HUES48 (cell line): ENCODE results near the gene PLEKHA3.
"Not testable (repeated sequence)": the region's sequence is repeated elsewhere in the genome, so short reads cannot be mapped to it uniquely, and the experiment has no call there.

ENCODE experiments used
- H3K27ac ChIP-seq: one replicate; pipeline ENCODE4 v1.7.0; 2013; ENCODE audit warnings: low read depth, low read length, inconsistent platforms
- H3K27me3 ChIP-seq: 2 replicates; pipeline ENCODE4 v1.6.1; 2013; ENCODE audit warnings: mild to moderate bottlenecking, low read length; ENCODE audit not compliant: control insufficient read depth, insufficient read depth
- H3K36me3 ChIP-seq: 2 replicates; pipeline ENCODE4 v1.6.1; 2013; ENCODE audit warnings: low read length; ENCODE audit not compliant: control insufficient read depth, insufficient read depth
- H3K4me1 ChIP-seq: 2 replicates; pipeline ENCODE4 v1.6.1; 2013; ENCODE audit warnings: mild to moderate bottlenecking, low read length; ENCODE audit not compliant: control insufficient read depth, insufficient read depth
- H3K4me3 ChIP-seq: 2 replicates; pipeline ENCODE4 v1.5.1; 2013; ENCODE audit warnings: mild to moderate bottlenecking, low read depth, low read length
- H3K9ac ChIP-seq: 2 replicates; pipeline ENCODE4 v1.6.1; 2013; ENCODE audit warnings: mild to moderate bottlenecking, low read depth, low read length, moderate library complexity
- H3K9me3 ChIP-seq: 2 replicates; pipeline ENCODE4 v1.6.1; 2013; ENCODE audit warnings: low read length; ENCODE audit not compliant: control insufficient read depth, insufficient read depth

The PLEKHA3 gene

GRCh38 chr2:178525460-178525859 is 45.2 kb downstream of the PLEKHA3 start:
- not testable (repeated sequence) for H3K4me1 ChIP-seq, H3K27ac ChIP-seq, H3K9ac ChIP-seq, H3K4me3 ChIP-seq, H3K9me3 ChIP-seq, H3K27me3 ChIP-seq, H3K36me3 ChIP-seq

- Histone ChIP-seq H3K9me3 (no peaks in the 10 kb centered on the region), H3K27me3 (no peaks in the 10 kb centered on the region), H3K4me3 (no peak overlapping the region), H3K4me1 (no peaks in the 10 kb centered on the region), H3K27ac (no peak overlapping the region), H3K9ac (no peak overlapping the region), H3K36me3 (0 out of 2 replicates have a peak, but pooled peaks cover 7% of the 10 kb centered on the region)
Measured at GRCh38 chr2:178526256-178526655, 46.0 kb downstream of the PLEKHA3 start.

- no peak overlapping the region for H3K27ac ChIP-seq
- H3K4me1 ChIP-seq, result no peaks in the 10 kb centered on the region
- no peak overlapping the region for H3K4me3 ChIP-seq
- H3K9ac ChIP-seq, result no peak overlapping the region
- H3K36me3 ChIP-seq, result peaks cover 20% of the 10 kb centered on the region
- no peaks in the 10 kb centered on the region for H3K27me3 ChIP-seq
- H3K9me3 ChIP-seq, result no peaks in the 10 kb centered on the region
Measured at GRCh38 chr2:178527592-178527991, 47.3 kb downstream of the PLEKHA3 start.

GRCh38 chr2:178528647-178529046 is 48.4 kb downstream of the PLEKHA3 start:
- Histone ChIP-seq H3K4me1 (no peaks in the 10 kb centered on the region), H3K36me3 (peaks cover 28% of the 10 kb centered on the region), H3K27me3 (no peaks in the 10 kb centered on the region), H3K9ac (no peak overlapping the region), H3K27ac (no peak overlapping the region), H3K9me3 (no peaks in the 10 kb centered on the region), H3K4me3 (no peak overlapping the region)

- Histone ChIP-seq H3K4me1 (no peaks in the 10 kb centered on the region), H3K27ac (no peak overlapping the region), H3K9me3 (no peaks in the 10 kb centered on the region), H3K4me3 (no peak overlapping the region), H3K9ac (no peak overlapping the region), H3K36me3 (peaks cover 34% of the 10 kb centered on the region), H3K27me3 (no peaks in the 10 kb centered on the region)
Measured at GRCh38 chr2:178529194-178529593, 48.9 kb downstream of the PLEKHA3 start.

GRCh38 chr2:178530131-178530530 is 49.9 kb downstream of the PLEKHA3 start:
- H3K27me3 ChIP-seq, result no peaks in the 10 kb centered on the region
- H3K27ac ChIP-seq, result no peak overlapping the region
- H3K4me3 ChIP-seq, result no peak overlapping the region
- no peaks in the 10 kb centered on the region for H3K4me1 ChIP-seq
- peaks cover 42% of the 10 kb centered on the region for H3K36me3 ChIP-seq
- H3K9ac ChIP-seq, result no peak overlapping the region
- H3K9me3 ChIP-seq, result no peaks in the 10 kb centered on the region

- Histone ChIP-seq H3K36me3 (peaks cover 47% of the 10 kb centered on the region), H3K4me1 (no peaks in the 10 kb centered on the region), H3K4me3 (no peak overlapping the region), H3K27me3 (no peaks in the 10 kb centered on the region), H3K9ac (no peak overlapping the region), H3K27ac (no peak overlapping the region), H3K9me3 (no peaks in the 10 kb centered on the region)
Measured at GRCh38 chr2:178530625-178531142, 50.4 kb downstream of the PLEKHA3 start.

- Histone ChIP-seq H3K4me3 (no peak overlapping the region), H3K27me3 (no peaks in the 10 kb centered on the region), H3K27ac (no peak overlapping the region), H3K4me1 (no peaks in the 10 kb centered on the region), H3K9me3 (no peaks in the 10 kb centered on the region), H3K36me3 (peaks cover 52% of the 10 kb centered on the region), H3K9ac (no peak overlapping the region)
Measured at GRCh38 chr2:178531168-178531567, 50.9 kb downstream of the PLEKHA3 start.

GRCh38 chr2:178536037-178536436 is 55.8 kb downstream of the PLEKHA3 start:
- Histone ChIP-seq H3K9ac (no peak overlapping the region), H3K27me3 (no peaks in the 10 kb centered on the region), H3K9me3 (no peaks in the 10 kb centered on the region), H3K27ac (no peak overlapping the region), H3K4me1 (no peaks in the 10 kb centered on the region), H3K36me3 (peaks cover 74% of the 10 kb centered on the region), H3K4me3 (no peak overlapping the region)

GRCh38 chr2:178542161-178542560 is 61.9 kb downstream of the PLEKHA3 start:
- H3K36me3 ChIP-seq, result peaks cover 76% of the 10 kb centered on the region
- no peak overlapping the region for H3K4me3 ChIP-seq
- H3K4me1 ChIP-seq, result no peaks in the 10 kb centered on the region

GRCh38 chr2:178542569-178542968 is 62.3 kb downstream of the PLEKHA3 start:
- Histone ChIP-seq H3K9me3 (no peaks in the 10 kb centered on the region), H3K4me3 (no peak overlapping the region), H3K27me3 (no peaks in the 10 kb centered on the region), H3K4me1 (no peaks in the 10 kb centered on the region), H3K27ac (no peak overlapping the region), H3K36me3 (peaks cover 75% of the 10 kb centered on the region), H3K9ac (no peak overlapping the region)

More at GRCh38 chr2:178542161-178542560, 61.9 kb downstream of the PLEKHA3 start:
- Histone ChIP-seq H3K27ac (no peak overlapping the region), H3K9me3 (no peaks in the 10 kb centered on the region), H3K9ac (no peak overlapping the region), H3K27me3 (no peaks in the 10 kb centered on the region)

- Histone ChIP-seq H3K27ac (no peak overlapping the region), H3K36me3 (peaks cover 39% of the 10 kb centered on the region)
Measured at GRCh38 chr2:178550352-178550751, 70.1 kb downstream of the PLEKHA3 start.

More at GRCh38 chr2:178550352-178550751, 70.1 kb downstream of the PLEKHA3 start:
- no peak overlapping the region for H3K9ac ChIP-seq
- no peaks in the 10 kb centered on the region for H3K27me3 ChIP-seq
- H3K4me3 ChIP-seq, result no peak overlapping the region
- H3K4me1 ChIP-seq, result no peaks in the 10 kb centered on the region
- H3K9me3 ChIP-seq, result no peaks in the 10 kb centered on the region
